A172 (cell line): ENCODE measurements around the gene ALDH1A3. TPM values are rescaled to one million over a fixed set of nuclear protein-coding genes. Genes with fewer than 3 reads are reported as not detected.
"Not testable (repeated sequence)": the region's sequence is repeated elsewhere in the genome, so short reads cannot be mapped to it uniquely, and the experiment has no call there.

Source experiments
- DNase-seq: peaks from one replicate; pipeline ENCODE4 v3.0.0-alpha.2; 2015; ENCODE audit warnings: low spot score
- total RNA-seq: library from RNA; depleted of rRNA; stranded (reverse); fragments of >200 nt; shearing (Covaris generic); gene quantifications from 2 replicates; pipeline ENCODE4 v1.2.3, GENCODE V29; 2014; rRNA removed

ALDH1A3 gene
- total RNA-seq = 17.3 and 17.6 TPM in 2 replicates

- peak; percentile 10 for DNase-seq
Observed at GRCh38 chr15:100879464-100880138, at the start of gene ALDH1A3. Gene ALDH1A3 (plus strand): TSS chr15:100879831. CDS start chr15:100879908, 77 bp downstream.

- no peak for DNase-seq
Observed at GRCh38 chr15:100831467-100831866, 48.2 kb upstream of the ALDH1A3 start.

- no peak for DNase-seq
Observed at GRCh38 chr15:100832149-100832942, 47.3 kb upstream of the ALDH1A3 start.

- DNase-seq = no peak
Observed at GRCh38 chr15:100833417-100834389, 45.9 kb upstream of the ALDH1A3 start.

GRCh38 chr15:100834731-100835130, 44.9 kb upstream of the ALDH1A3 start:
- DNase-seq = no peak

GRCh38 chr15:100835636-100836035, 44.0 kb upstream of the ALDH1A3 start:
- DNase-seq = peak; percentile 3

GRCh38 chr15:100836501-100836900, 43.1 kb upstream of the ALDH1A3 start:
- DNase-seq = no peak

GRCh38 chr15:100841426-100841825, 38.2 kb upstream of the ALDH1A3 start:
- no peak for DNase-seq

- DNase-seq = no peak
Observed at GRCh38 chr15:100842756-100843730, 36.6 kb upstream of the ALDH1A3 start.

GRCh38 chr15:100844167-100844566, 35.5 kb upstream of the ALDH1A3 start:
- DNase-seq = no peak

GRCh38 chr15:100844778-100845177, 34.9 kb upstream of the ALDH1A3 start:
- DNase-seq = no peak

GRCh38 chr15:100847194-100847593, 32.4 kb upstream of the ALDH1A3 start:
- DNase-seq = no peak

GRCh38 chr15:100849021-100849854, 30.4 kb upstream of the ALDH1A3 start:
- DNase-seq = no peak

- no peak for DNase-seq
Observed at GRCh38 chr15:100849855-100850218, 29.8 kb upstream of the ALDH1A3 start.

GRCh38 chr15:100851428-100852015, 28.1 kb upstream of the ALDH1A3 start:
- DNase-seq = not testable (repeated sequence)

- DNase-seq = no peak
Observed at GRCh38 chr15:100852630-100853029, 27.0 kb upstream of the ALDH1A3 start.

GRCh38 chr15:100853676-100854440, 25.8 kb upstream of the ALDH1A3 start:
- DNase-seq = no peak

- no peak for DNase-seq
Observed at GRCh38 chr15:100856867-100857266, 22.8 kb upstream of the ALDH1A3 start.

- no peak for DNase-seq
Observed at GRCh38 chr15:100858294-100858693, 21.3 kb upstream of the ALDH1A3 start.
